Measurements from ENCODE around the gene TMEM98.
"Not testable (repeated sequence)": the region's sequence is repeated elsewhere in the genome, so short reads cannot be mapped to it uniquely, and the experiment has no call there.

The TMEM98 gene

DNA sequence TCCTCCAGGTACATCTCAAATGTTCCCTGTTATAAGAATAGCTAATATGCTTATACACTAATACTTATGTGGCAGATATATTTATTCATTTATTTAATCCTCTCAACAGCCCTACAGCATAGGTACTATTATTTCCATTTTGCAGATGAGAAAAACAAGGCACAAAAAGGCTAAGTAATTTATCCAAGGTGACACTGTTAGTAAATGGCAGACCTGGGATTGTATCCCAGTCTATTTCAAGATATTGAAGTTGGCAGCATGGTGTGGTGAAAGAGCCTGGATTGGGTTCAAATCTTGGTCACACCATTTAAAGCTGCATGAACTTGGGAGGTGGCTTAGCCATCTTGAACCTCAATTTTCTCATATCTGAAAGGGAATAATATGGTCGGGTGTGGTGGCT lies 27.2 kb downstream of the TMEM98 start:
- DNase-seq: no peak
- peaks cover 20 to 33% of the 10 kb centered on the region in 2 donors for H3K27me3 Mint-ChIP-seq
- H3K27ac Mint-ChIP-seq: no peak overlapping the region
- H3K4me3 Mint-ChIP-seq: no peak overlapping the region
- no peaks in the 10 kb centered on the region for H3K4me1 Mint-ChIP-seq (ENCODE audit: low read depth in 2 of 2)
- no peaks in the 10 kb centered on the region for H3K9me3 Mint-ChIP-seq
- H3K36me3 Mint-ChIP-seq (ENCODE audit: insufficient read depth): no peaks in the 10 kb centered on the region
- no peak for ATAC-seq (replicated peaks)

GRCh38 chr17:32956240-32956970 lies 28.5 kb downstream of the TMEM98 start:
- no peak overlapping the region for H3K27ac Mint-ChIP-seq
- no peaks in the 10 kb centered on the region for H3K4me1 Mint-ChIP-seq (ENCODE audit: low read depth in 2 of 2)
- H3K27me3 Mint-ChIP-seq: peaks cover 26 to 43% of the 10 kb centered on the region in 2 donors
- no peak overlapping the region for H3K4me3 Mint-ChIP-seq
- no peaks in the 10 kb centered on the region for H3K36me3 Mint-ChIP-seq (ENCODE audit: insufficient read depth)
- ATAC-seq (replicated peaks): no peak
- no peak for DNase-seq
- H3K9me3 Mint-ChIP-seq: no peaks in the 10 kb centered on the region

- Mint-ChIP-seq H3K9me3 (no peaks in the 10 kb centered on the region), H3K4me3 (no peak overlapping the region), H3K27ac (no peak overlapping the region), H3K36me3 (ENCODE audit: insufficient read depth) (no peaks in the 10 kb centered on the region), H3K4me1 (ENCODE audit: low read depth in 2 of 2) (no peaks in the 10 kb centered on the region), H3K27me3 (peaks cover 28 to 44% of the 10 kb centered on the region in 2 donors)
- DNase-seq: no peak
- no peak for ATAC-seq (replicated peaks)
Measured at GRCh38 chr17:32958418-32958817, 30.5 kb downstream of the TMEM98 start.

DNA sequence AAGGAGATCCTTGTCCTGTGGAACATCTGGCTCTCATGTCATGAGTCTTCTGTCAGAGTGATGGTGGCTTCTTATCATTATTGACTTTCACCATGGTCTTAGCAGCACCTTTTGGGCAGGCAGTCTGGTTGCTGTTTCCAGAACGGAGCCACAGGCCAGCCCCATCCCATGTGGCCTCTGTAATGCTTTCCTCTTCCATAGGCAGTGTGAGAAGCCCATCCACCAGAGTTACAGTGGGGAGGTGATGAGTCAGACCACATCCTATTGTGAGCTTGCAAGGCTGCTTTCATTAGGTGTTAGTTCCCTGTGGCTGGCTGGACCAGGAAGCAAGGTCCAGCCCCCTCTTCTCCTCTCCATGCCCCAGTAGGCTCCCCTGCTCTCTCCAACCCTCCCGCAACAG lies 32.9 kb downstream of the TMEM98 start:
- Mint-ChIP-seq H3K36me3 (ENCODE audit: insufficient read depth) (no peaks in the 10 kb centered on the region), H3K9me3 (no peaks in the 10 kb centered on the region), H3K4me1 (ENCODE audit: low read depth in 2 of 2) (no peaks in the 10 kb centered on the region), H3K27ac (no peak overlapping the region), H3K27me3 (peaks cover 41 to 49% of the 10 kb centered on the region in 2 donors), H3K4me3 (no peak overlapping the region)
- DNase-seq: no peak
- no peak for ATAC-seq (replicated peaks)

- peaks cover 41 to 64% of the 10 kb centered on the region in 2 donors for H3K27me3 Mint-ChIP-seq
- no peaks in the 10 kb centered on the region for H3K4me1 Mint-ChIP-seq (ENCODE audit: low read depth in 2 of 2)
- DNase-seq (no peak), ATAC-seq (replicated peaks) (no peak)
- H3K4me3 Mint-ChIP-seq: no peak overlapping the region
- no peaks in the 10 kb centered on the region for H3K9me3 Mint-ChIP-seq
- no peak overlapping the region for H3K27ac Mint-ChIP-seq
- H3K36me3 Mint-ChIP-seq (ENCODE audit: insufficient read depth): no peaks in the 10 kb centered on the region
Measured at GRCh38 chr17:32962320-32962711, 34.4 kb downstream of the TMEM98 start.

DNA sequence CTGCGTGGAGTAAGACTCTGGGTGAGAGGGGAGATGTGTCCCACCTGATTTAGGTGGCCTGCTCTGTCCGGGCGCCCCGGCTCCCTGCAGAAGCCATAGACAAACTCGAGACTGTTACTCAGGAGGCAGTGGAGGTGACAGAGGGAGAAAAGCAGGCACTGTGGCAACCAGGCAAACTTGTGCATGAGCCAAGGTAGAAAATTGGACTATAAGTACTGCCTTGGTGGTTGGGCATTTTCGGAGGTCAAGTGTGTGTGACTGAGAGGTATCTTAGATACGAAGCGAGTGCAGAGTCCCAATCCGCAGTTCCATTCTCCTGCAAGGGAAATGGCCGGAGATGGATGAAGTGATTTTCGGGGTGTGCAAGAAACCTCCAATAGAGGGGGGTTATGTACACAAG lies 36.6 kb downstream of the TMEM98 start:
- H3K36me3 Mint-ChIP-seq (ENCODE audit: insufficient read depth): no peaks in the 10 kb centered on the region
- no peak overlapping the region for H3K27ac Mint-ChIP-seq
- no peaks in the 10 kb centered on the region for H3K4me1 Mint-ChIP-seq (ENCODE audit: low read depth in 2 of 2)
- H3K9me3 Mint-ChIP-seq: no peaks in the 10 kb centered on the region
- H3K4me3 Mint-ChIP-seq: no peak overlapping the region
- DNase-seq (no peak), ATAC-seq (replicated peaks) (no peak)
- peaks cover 41 to 70% of the 10 kb centered on the region in 2 donors for H3K27me3 Mint-ChIP-seq

DNA sequence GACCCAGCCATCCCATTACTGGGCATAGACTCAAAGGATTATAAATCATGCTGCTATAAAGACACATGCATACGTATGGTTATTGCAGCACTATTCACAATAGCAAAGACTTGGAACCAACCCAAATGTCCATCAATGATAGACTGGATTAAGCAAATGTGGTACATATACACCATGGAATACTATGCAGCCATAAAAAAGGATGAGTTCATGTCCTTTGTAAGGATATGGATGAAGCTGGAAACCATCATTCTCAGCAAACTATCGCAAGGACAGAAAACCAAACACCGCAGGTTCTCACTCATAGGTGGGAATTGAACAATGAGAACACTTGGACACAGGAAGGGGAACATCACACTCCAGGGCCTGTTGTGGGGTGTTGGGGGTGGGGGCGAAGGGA lies 41.3 kb downstream of the TMEM98 start:
- not testable (repeated sequence) for ATAC-seq (replicated peaks); H3K4me3 Mint-ChIP-seq; DNase-seq; H3K9me3 Mint-ChIP-seq; H3K36me3 Mint-ChIP-seq (ENCODE audit: insufficient read depth); H3K27ac Mint-ChIP-seq
- Mint-ChIP-seq H3K27me3 (peaks cover 15 to 37% of the 10 kb centered on the region in 2 donors), H3K4me1 (ENCODE audit: low read depth in 2 of 2) (peaks cover 0 to 11% of the 10 kb centered on the region in 2 donors)

GRCh38 chr17:32970281-32970680 lies 42.3 kb downstream of the TMEM98 start:
- Mint-ChIP-seq H3K27me3 (peaks cover 5 to 26% of the 10 kb centered on the region in 2 donors), H3K9me3 (no peaks in the 10 kb centered on the region), H3K27ac (no peak overlapping the region), H3K4me1 (ENCODE audit: low read depth in 2 of 2) (peaks cover 0 to 11% of the 10 kb centered on the region in 2 donors), H3K36me3 (ENCODE audit: insufficient read depth) (no peaks in the 10 kb centered on the region), H3K4me3 (no peak overlapping the region)
- no peak for DNase-seq
- ATAC-seq (replicated peaks): no peak

GRCh38 chr17:32971171-32971570 lies 43.2 kb downstream of the TMEM98 start:
- DNase-seq: no peak
- ATAC-seq (replicated peaks): no peak
- H3K27ac Mint-ChIP-seq: no peak overlapping the region
- H3K27me3 Mint-ChIP-seq: peaks cover 0 to 17% of the 10 kb centered on the region in 2 donors
- H3K4me1 Mint-ChIP-seq (ENCODE audit: low read depth in 2 of 2): peaks cover 0 to 11% of the 10 kb centered on the region in 2 donors
- H3K4me3 Mint-ChIP-seq: no peak overlapping the region
- H3K36me3 Mint-ChIP-seq (ENCODE audit: insufficient read depth): no peaks in the 10 kb centered on the region
- no peaks in the 10 kb centered on the region for H3K9me3 Mint-ChIP-seq

GRCh38 chr17:32976131-32976530 lies 48.2 kb downstream of the TMEM98 start:
- Mint-ChIP-seq H3K9me3 (no peaks in the 10 kb centered on the region), H3K4me1 (ENCODE audit: low read depth in 2 of 2) (peaks cover 0 to 3% of the 10 kb centered on the region in 2 donors), H3K27ac (no peak overlapping the region), H3K36me3 (ENCODE audit: insufficient read depth) (no peaks in the 10 kb centered on the region), H3K27me3 (peaks cover 13 to 17% of the 10 kb centered on the region in 2 donors), H3K4me3 (no peak overlapping the region)
- ATAC-seq (replicated peaks): no peak
- no peak for DNase-seq

- Mint-ChIP-seq H3K36me3 (ENCODE audit: insufficient read depth) (no peaks in the 10 kb centered on the region), H3K9me3 (no peaks in the 10 kb centered on the region), H3K4me3 (no peak overlapping the region), H3K27me3 (peaks cover 13 to 18% of the 10 kb centered on the region in 2 donors), H3K27ac (no peak overlapping the region), H3K4me1 (ENCODE audit: low read depth in 2 of 2) (no peaks in the 10 kb centered on the region)
- DNase-seq: no peak
- no peak for ATAC-seq (replicated peaks)
Measured at GRCh38 chr17:32976605-32977004, 48.7 kb downstream of the TMEM98 start.

GRCh38 chr17:32980230-32980629 lies 52.3 kb downstream of the TMEM98 start:
- peaks cover 26 to 52% of the 10 kb centered on the region in 2 donors for H3K27me3 Mint-ChIP-seq
- no peak overlapping the region for H3K27ac Mint-ChIP-seq
- no peaks in the 10 kb centered on the region for H3K9me3 Mint-ChIP-seq
- ATAC-seq (replicated peaks) (no peak), DNase-seq (no peak)
- peaks cover 4% of the 10 kb centered on the region for H3K36me3 Mint-ChIP-seq (ENCODE audit: insufficient read depth)
- no peaks in the 10 kb centered on the region for H3K4me1 Mint-ChIP-seq (ENCODE audit: low read depth in 2 of 2)
- H3K4me3 Mint-ChIP-seq: no peak overlapping the region

DNA sequence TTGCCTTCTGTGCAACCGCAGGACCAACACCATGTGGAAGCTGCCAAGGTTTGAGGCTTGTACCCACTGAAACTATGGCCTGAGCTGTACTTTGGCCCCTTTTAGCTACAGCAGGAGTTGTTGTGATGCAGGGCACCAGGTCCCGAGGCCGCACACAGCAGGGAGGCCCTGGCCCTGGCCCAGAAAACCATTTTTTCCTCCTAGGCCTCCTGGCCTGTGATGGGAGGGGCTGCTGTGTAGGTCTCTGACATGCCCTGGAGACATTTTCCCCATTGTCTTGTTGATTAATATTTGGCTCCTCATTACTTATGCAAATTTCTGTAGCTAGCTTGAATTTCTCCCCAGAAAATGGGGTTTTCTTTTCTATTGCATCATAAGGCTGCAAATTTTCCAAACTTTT lies 53.7 kb downstream of the TMEM98 start:
- not testable (repeated sequence) for H3K4me1 Mint-ChIP-seq (ENCODE audit: low read depth in 2 of 2); ATAC-seq (replicated peaks); H3K27ac Mint-ChIP-seq; H3K36me3 Mint-ChIP-seq (ENCODE audit: insufficient read depth); DNase-seq; H3K9me3 Mint-ChIP-seq; H3K4me3 Mint-ChIP-seq
- peaks cover 26 to 57% of the 10 kb centered on the region in 2 donors for H3K27me3 Mint-ChIP-seq

DNA sequence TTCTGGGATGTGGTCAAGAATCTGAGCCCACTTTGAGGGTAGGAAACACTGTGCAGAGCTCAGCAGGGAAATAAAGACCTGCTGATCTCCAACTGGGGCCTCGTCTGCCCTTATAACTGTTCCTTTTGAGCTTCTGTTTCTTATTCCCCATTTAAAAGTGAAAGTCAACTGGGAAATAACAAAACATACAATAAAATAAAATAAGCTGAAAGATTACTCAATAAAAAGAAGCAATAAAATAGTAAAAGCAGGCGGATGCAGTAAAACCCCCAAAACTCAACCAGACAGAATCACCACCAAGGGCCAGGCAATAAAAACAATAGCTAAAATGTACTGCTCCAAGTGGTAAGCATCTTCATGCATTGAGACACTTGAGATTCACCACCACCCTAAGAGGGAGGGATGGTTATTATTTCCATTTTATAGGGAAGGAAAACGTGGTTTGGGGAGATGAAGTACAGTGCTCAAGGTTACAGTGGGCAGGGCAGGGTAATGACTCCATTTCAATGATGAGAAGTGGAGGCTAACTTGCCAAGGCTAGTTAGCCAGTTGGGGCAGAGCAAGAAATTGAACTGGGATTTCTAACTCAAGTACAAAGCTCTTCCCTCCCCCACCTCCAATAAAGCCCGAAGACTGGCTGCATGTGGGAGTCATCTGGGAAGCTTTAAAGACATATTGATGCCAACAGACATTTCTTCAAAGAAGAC lies 57.2 kb downstream of the TMEM98 start:
- no peak overlapping the region for H3K4me3 Mint-ChIP-seq
- H3K4me1 Mint-ChIP-seq (ENCODE audit: low read depth in 2 of 2): no peaks in the 10 kb centered on the region
- DNase-seq (no peak), ATAC-seq (replicated peaks) (no peak)
- no peak overlapping the region for H3K27ac Mint-ChIP-seq
- H3K9me3 Mint-ChIP-seq: peaks cover 1 to 7% of the 10 kb centered on the region in 2 donors
- H3K36me3 Mint-ChIP-seq (ENCODE audit: insufficient read depth): peaks cover 4% of the 10 kb centered on the region
- peaks cover 17 to 60% of the 10 kb centered on the region in 2 donors for H3K27me3 Mint-ChIP-seq

Data from effector memory CD8-positive, alpha-beta T cell (primary cell).